Ascending aorta (tissue), 2 donors: ENCODE data around the gene TUBA4B. TPM values are rescaled to one million over a fixed set of nuclear protein-coding genes. Genes with fewer than 3 reads are reported as not detected.
A peak's percentile ranks its signal among the peaks of the same experiment; 100 is the strongest.

Source experiments
- DNase-seq, 2 donors: peaks; one replicate each; pipeline ENCODE4 v3.0.0-alpha.2; 2019; ENCODE audit warnings: low spot score in 2 of 2
- H3K27ac ChIP-seq, 2 donors: fragments of 200-600 bp; sonication (generic); one replicate each; pipeline ENCODE4 v1.5.1; 2016 to 2017; ENCODE audit warnings: mild to moderate bottlenecking in 1 of 2
- H3K27me3 ChIP-seq: fragments of 200-600 bp; sonication (generic); one replicate; pipeline ENCODE4 v1.5.1; 2017
- H3K36me3 ChIP-seq, 2 donors: fragments of 200-600 bp; sonication (generic); one replicate each; pipeline ENCODE4 v1.5.1; 2016
- H3K4me1 ChIP-seq, 2 donors: fragments of 200-600 bp; sonication (generic); one replicate each; pipeline ENCODE4 v1.5.1; 2016 to 2017; ENCODE audit warnings: mild to moderate bottlenecking in 1 of 2
- H3K4me3 ChIP-seq, 2 donors: fragments of 200-600 bp; sonication (generic); one replicate each; pipeline ENCODE4 v1.5.1; 2016 to 2017; ENCODE audit warnings: mild to moderate bottlenecking in 1 of 2
- H3K9me3 ChIP-seq, 2 donors: fragments of 200-600 bp; sonication (generic); one replicate each; pipeline ENCODE4 v1.5.1; 2016
- CTCF ChIP-seq, 3 experiments: fragments of 200-600 bp in 2 of 3; fragments of 450-650 bp in 1 of 3; sonication (generic) in 2 of 3; IDR thresholded peaks; one replicate each; pipeline ENCODE4 v1.5.1; 2016 to 2019; ENCODE audit warnings: antibody characterized with exemption in 3 of 3, mild to moderate bottlenecking in 1 of 3, moderate library complexity in 1 of 3
- intact Hi-C: fragments of 100-400 bp; cut with DNase I; formaldehyde crosslinking; loops from one replicate; pipeline ENCODE4 v1.15.1; 2023
- total RNA-seq: library from RNA; depleted of rRNA; stranded (reverse); fragments of >200 nt; gene quantifications from one replicate; pipeline ENCODE4 v1.1.0, GENCODE V29; 2016

TUBA4B gene
- total RNA-seq, 1 donor from 2014 or later = not detected

DNA sequence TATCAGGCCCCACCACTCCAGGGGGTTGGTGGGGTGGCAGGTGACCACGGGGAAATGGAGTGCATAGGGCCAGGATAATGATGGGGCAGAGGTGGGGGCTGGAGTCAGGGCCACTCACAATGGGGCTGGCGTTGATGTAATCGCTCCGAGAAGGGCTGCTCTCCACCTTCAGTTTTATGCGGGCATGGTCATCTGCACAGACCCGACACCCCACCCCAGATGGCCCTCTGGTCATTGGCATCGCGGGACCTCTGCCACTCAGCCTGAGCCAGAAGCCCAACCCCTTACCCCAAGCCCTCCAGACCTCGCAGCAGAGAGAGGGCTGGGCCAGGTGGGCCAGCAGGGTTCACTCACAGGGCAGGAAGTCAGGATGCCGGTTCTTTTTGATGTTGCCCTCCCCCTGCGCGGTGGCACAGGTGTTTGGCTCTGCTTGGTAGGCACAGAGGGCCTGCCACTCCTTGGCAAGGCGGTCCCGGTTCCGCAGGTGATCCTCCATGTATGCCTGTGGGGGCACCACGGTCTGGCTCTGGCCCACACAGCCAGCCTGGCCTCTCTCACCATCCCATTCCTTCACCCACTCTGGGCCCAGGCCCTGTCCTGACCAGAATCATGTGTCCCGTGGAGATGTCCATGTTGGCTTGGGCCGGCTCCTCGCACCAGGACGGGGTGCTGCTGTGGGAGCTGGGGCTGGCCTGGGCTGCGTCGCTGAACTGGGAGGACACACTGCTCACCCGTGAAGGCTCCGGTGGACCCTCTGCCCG is 43.8 kb downstream of the TUBA4B start:
- no peaks in the 10 kb centered on the region for H3K9me3 ChIP-seq
- no peak overlapping the region for H3K4me3 ChIP-seq
- intact Hi-C loops = loop anchor here (5.0 to 10.0 kb wide), 2 partner anchors 238 to 240 kb away; no protein-coding TSS in a partner anchor
- H3K27ac ChIP-seq = no peak overlapping the region
- TF ChIP-seq CTCF (IDR thresholded peaks at IDR 0.05) = no peak
- no peaks in the 10 kb centered on the region for H3K27me3 ChIP-seq
- H3K36me3 ChIP-seq = no peaks in the 10 kb centered on the region
- H3K4me1 ChIP-seq = peaks cover 0 to 10% of the 10 kb centered on the region in 2 donors
- DNase-seq = no peak

GRCh38 chr2:219297766-219298456 is 44.9 kb downstream of the TUBA4B start:
- Histone ChIP-seq H3K4me3 (no peak overlapping the region), H3K36me3 (no peaks in the 10 kb centered on the region), H3K4me1 (peaks cover 0 to 10% of the 10 kb centered on the region in 2 donors), H3K27me3 (no peaks in the 10 kb centered on the region), H3K9me3 (no peaks in the 10 kb centered on the region), H3K27ac (no peak overlapping the region)
- no peak for TF ChIP-seq CTCF (IDR thresholded peaks at IDR 0.05)
- DNase-seq = no peak
- intact Hi-C loops = loop anchor here (1.0 to 10.0 kb wide), 4 partner anchors 127 to 241 kb away; partner anchors contain the start of gene NHEJ1

DNA sequence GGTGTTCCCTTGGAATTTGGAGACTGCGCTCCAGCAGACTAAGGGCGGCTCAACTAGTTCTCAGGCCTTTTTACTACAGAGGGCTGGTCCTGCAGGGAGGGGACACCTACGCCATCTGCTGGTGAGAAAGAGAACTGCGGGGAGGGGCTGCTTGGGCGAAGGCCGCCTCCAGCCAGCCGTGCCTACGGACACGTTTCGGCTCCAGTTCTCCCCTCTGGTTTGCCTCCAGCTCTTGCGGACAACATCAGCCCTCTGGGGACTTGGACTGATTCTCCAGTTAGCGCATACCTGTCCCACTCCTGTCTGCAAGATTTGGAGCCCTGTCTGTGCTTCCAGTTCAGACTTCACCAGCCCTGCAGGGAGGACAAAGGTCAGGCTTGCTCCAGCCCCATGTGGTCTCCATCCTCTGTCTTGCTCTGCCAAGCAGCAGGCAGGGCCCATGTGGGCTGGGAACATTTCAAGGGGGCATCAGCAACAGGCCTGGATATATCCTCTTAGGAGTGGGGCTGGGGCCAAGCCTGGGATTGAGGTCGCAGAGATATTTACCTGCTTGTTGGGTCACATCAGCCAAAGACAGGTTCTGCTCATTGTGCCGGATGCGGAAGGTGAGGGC is 45.8 kb downstream of the TUBA4B start:
- Histone ChIP-seq H3K36me3 (no peaks in the 10 kb centered on the region), H3K4me1 (peaks cover 0 to 10% of the 10 kb centered on the region in 2 donors), H3K9me3 (no peaks in the 10 kb centered on the region), H3K27ac (no peak overlapping the region), H3K27me3 (no peaks in the 10 kb centered on the region), H3K4me3 (no peak overlapping the region)
- TF ChIP-seq CTCF (IDR thresholded peaks at IDR 0.05) = peak; percentile 96 to 99 (median 99)
- intact Hi-C loops = loop anchor here (1.0 to 10.0 kb wide), 4 partner anchors 128 to 242 kb away; partner anchors contain the start of gene NHEJ1
- peak in 1 of 2 donors; percentile 92 for DNase-seq

- Histone ChIP-seq H3K4me1 (peaks cover 0 to 8% of the 10 kb centered on the region in 2 donors), H3K4me3 (no peak overlapping the region), H3K27me3 (no peaks in the 10 kb centered on the region), H3K9me3 (no peaks in the 10 kb centered on the region), H3K36me3 (no peaks in the 10 kb centered on the region), H3K27ac (no peak overlapping the region)
- DNase-seq = no peak
- no peak for TF ChIP-seq CTCF (IDR thresholded peaks at IDR 0.05)
- intact Hi-C loops = loop anchor here (5.0 to 10.0 kb wide), 2 partner anchors 235 to 242 kb away; no protein-coding TSS in a partner anchor
These were observed 46.3 kb downstream of the TUBA4B start for GRCh38 chr2:219299372-219299760.

- intact Hi-C loops = no loop called here
- Histone ChIP-seq H3K27ac (no peak overlapping the region), H3K9me3 (no peaks in the 10 kb centered on the region), H3K27me3 (no peaks in the 10 kb centered on the region), H3K36me3 (no peaks in the 10 kb centered on the region), H3K4me1 (peaks cover 0 to 4% of the 10 kb centered on the region in 2 donors), H3K4me3 (no peak overlapping the region)
- TF ChIP-seq CTCF (IDR thresholded peaks at IDR 0.05) = no peak
- no peak for DNase-seq
These were observed 47.0 kb downstream of the TUBA4B start for GRCh38 chr2:219300022-219300421.
